Effector memory CD4-positive, alpha-beta T cell (primary cell): ENCODE measurements around the gene SP5.
"Not testable (repeated sequence)": the region's sequence is repeated elsewhere in the genome, so short reads cannot be mapped to it uniquely, and the experiment has no call there.

Source experiments
- DNase-seq, 3 donors: peaks; one replicate each; pipeline ENCODE4 v3.0.0-alpha.2; 2020
- H3K27ac ChIP-seq: 2 replicates; pipeline ENCODE4 v1.7.0; 2013; ENCODE audit warnings: mild to moderate bottlenecking, low read length, moderate library complexity; ENCODE audit not compliant: insufficient read depth, poor library complexity, severe bottlenecking
- H3K27me3 ChIP-seq: replicated peaks from 2 replicates; pipeline ENCODE4 v1.7.0; 2013; ENCODE audit warnings: mild to moderate bottlenecking, low read length; ENCODE audit not compliant: insufficient read depth, control insufficient read depth, poor library complexity, severe bottlenecking
- H3K36me3 ChIP-seq: 2 replicates; pipeline ENCODE4 v1.7.0; 2013; ENCODE audit warnings: mild to moderate bottlenecking, low read length, moderate library complexity; ENCODE audit not compliant: control insufficient read depth, insufficient read depth
- H3K4me1 ChIP-seq: 2 replicates; pipeline ENCODE4 v1.7.0; 2013; ENCODE audit warnings: low read length, mild to moderate bottlenecking; ENCODE audit not compliant: control insufficient read depth, insufficient read depth, poor library complexity, severe bottlenecking
- H3K4me3 ChIP-seq: 2 replicates; pipeline ENCODE4 v1.7.0; 2013; ENCODE audit warnings: low read length, low read depth, mild to moderate bottlenecking; ENCODE audit not compliant: insufficient read depth, poor library complexity, severe bottlenecking
- H3K9me3 ChIP-seq: 2 replicates; pipeline ENCODE4 v1.7.0; 2013; ENCODE audit warnings: mild to moderate bottlenecking, low read length, moderate library complexity; ENCODE audit not compliant: control insufficient read depth
- total RNA-seq, 3 donors: gene quantifications; one replicate each; lab custom pipeline; 2026; lab: John Stamatoyannopoulos, UW

Gene SP5
- total RNA-seq: 0 to 0.17 (median 0) reads per million in 3 donors

- Histone ChIP-seq H3K27ac (no peak within 1 kb of the TSS), H3K4me1 (peaks cover 40% of the 10 kb centered on the region), H3K36me3 (no peaks in the 10 kb centered on the region), H3K9me3 (no peaks in the 10 kb centered on the region), H3K4me3 (peak within 1 kb of the TSS; percentile 54), H3K27me3 (peaks cover 73% of the 10 kb centered on the region)
- DNase-seq: peak in 2 of 3 donors; percentile 19 to 22
Measured at GRCh38 chr2:170715062-170715931, at the start of gene SP5. Gene SP5, plus strand, starts transcription at chr2:170715337. Its CDS starts 176 bp downstream, at chr2:170715513.

- Histone ChIP-seq H3K4me3 (no peak overlapping the region), H3K27ac (no peak overlapping the region), H3K4me1 (no peaks in the 10 kb centered on the region), H3K36me3 (no peaks in the 10 kb centered on the region), H3K27me3 (no peaks in the 10 kb centered on the region), H3K9me3 (no peaks in the 10 kb centered on the region)
- no peak for DNase-seq
Measured at GRCh38 chr2:170665743-170666142, 49.4 kb upstream of the SP5 start.

GRCh38 chr2:170669909-170670308 lies 45.2 kb upstream of the SP5 start:
- H3K4me3 ChIP-seq: no peak overlapping the region
- H3K27me3 ChIP-seq: no peaks in the 10 kb centered on the region
- no peak overlapping the region for H3K27ac ChIP-seq
- no peaks in the 10 kb centered on the region for H3K9me3 ChIP-seq
- H3K36me3 ChIP-seq: no peaks in the 10 kb centered on the region
- no peaks in the 10 kb centered on the region for H3K4me1 ChIP-seq
- DNase-seq: no peak

DNA sequence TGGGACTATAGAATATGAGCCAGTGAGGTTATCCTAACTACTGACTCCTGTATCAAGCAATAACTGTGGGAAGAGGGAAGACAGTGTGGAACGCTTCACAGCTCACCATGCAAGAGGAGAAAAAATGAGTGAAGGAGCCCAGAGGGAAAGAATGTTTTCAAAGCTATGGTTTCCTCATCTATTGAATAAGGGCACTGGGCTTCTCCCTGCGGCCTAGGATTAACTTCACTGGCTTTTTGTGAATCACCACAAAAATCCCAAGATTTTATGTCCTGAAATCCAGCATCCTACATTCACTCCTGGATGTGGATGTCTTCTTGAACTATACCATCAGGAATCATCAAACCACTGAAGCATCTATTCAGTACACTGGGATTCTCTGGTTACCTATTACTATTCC lies 44.5 kb upstream of the SP5 start:
- no peaks in the 10 kb centered on the region for H3K27me3 ChIP-seq
- no peak for DNase-seq
- H3K4me3 ChIP-seq: no peak overlapping the region
- no peaks in the 10 kb centered on the region for H3K9me3 ChIP-seq
- H3K27ac ChIP-seq: no peak overlapping the region
- H3K36me3 ChIP-seq: no peaks in the 10 kb centered on the region
- no peaks in the 10 kb centered on the region for H3K4me1 ChIP-seq

GRCh38 chr2:170671079-170671478 lies 44.1 kb upstream of the SP5 start:
- DNase-seq: no peak
- Histone ChIP-seq H3K4me1 (no peaks in the 10 kb centered on the region), H3K27ac (no peak overlapping the region), H3K4me3 (no peak overlapping the region), H3K9me3 (no peaks in the 10 kb centered on the region), H3K36me3 (no peaks in the 10 kb centered on the region), H3K27me3 (no peaks in the 10 kb centered on the region)

- not testable (repeated sequence) for H3K27ac ChIP-seq
Measured at GRCh38 chr2:170674282-170674681, 40.9 kb upstream of the SP5 start.

DNA sequence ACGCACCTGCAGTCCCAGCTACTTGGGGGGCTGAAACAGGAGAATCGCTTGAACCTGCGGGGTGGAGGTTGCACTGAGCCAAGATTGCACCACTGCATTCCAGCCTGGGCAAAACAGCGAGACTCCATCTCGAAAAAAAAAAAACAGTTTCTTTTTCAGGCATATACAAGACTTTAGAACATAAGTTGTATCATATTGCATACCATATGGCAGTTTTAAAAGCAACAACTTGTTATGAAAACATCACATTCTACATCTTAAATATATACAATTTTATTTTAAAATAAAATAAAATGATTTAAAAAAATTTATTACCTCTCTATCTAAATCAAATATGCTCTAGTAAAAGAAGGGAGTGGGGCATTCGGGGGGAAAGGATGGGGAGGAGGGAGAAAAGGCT lies 39.4 kb upstream of the SP5 start:
- no peaks in the 10 kb centered on the region for H3K27me3 ChIP-seq
- no peaks in the 10 kb centered on the region for H3K4me1 ChIP-seq
- no peaks in the 10 kb centered on the region for H3K9me3 ChIP-seq
- H3K27ac ChIP-seq: no peak overlapping the region
- no peak for DNase-seq
- no peak overlapping the region for H3K4me3 ChIP-seq
- H3K36me3 ChIP-seq: no peaks in the 10 kb centered on the region

More at GRCh38 chr2:170674282-170674681, 40.9 kb upstream of the SP5 start:
- not testable (repeated sequence) for H3K4me3 ChIP-seq, H3K4me1 ChIP-seq, H3K9me3 ChIP-seq, H3K27me3 ChIP-seq, H3K36me3 ChIP-seq, DNase-seq

GRCh38 chr2:170679607-170680079 lies 35.5 kb upstream of the SP5 start:
- Histone ChIP-seq H3K4me1 (no peaks in the 10 kb centered on the region), H3K27me3 (no peaks in the 10 kb centered on the region), H3K27ac (no peak overlapping the region), H3K36me3 (no peaks in the 10 kb centered on the region), H3K4me3 (no peak overlapping the region), H3K9me3 (no peaks in the 10 kb centered on the region)
- no peak for DNase-seq

DNA sequence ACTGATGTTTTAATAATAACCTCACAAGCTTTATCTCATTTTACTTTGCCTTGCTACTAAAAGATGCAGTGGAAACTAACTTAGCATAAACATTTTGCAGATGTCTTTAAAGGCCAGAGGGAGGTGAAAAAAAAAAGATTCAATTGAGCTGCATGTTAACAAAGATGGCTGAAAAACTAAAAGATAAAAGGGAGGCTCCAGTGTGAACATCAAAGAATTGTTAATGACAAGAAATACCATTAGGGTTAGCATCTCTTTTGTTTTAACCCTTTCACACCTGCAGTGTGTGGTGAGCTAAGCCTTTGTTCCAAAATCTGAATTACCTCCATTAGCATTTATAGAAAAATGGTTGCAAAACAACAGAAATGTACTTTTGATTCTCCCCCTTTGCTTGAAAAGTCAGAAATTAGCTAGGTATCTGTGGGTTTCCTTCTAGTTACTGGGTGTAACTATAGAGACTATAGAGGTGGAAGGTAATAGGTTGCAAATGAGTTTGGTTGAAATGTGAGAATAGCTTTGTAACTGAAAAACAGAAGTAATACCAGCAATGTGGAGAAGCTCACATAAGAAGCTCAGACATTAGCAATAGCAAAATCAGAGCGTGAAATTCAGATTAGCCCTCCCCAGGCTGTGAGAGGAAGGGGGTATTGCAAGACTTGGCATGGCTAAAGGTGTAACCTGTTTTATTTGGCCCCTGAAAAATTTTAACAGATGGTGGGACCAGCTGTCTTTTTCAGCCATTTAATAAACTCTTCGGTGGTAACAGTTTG lies 34.8 kb upstream of the SP5 start:
- no peak for DNase-seq
- no peaks in the 10 kb centered on the region for H3K27me3 ChIP-seq
- H3K36me3 ChIP-seq: no peaks in the 10 kb centered on the region
- H3K4me1 ChIP-seq: no peaks in the 10 kb centered on the region
- H3K4me3 ChIP-seq: no peak overlapping the region
- no peak overlapping the region for H3K27ac ChIP-seq
- H3K9me3 ChIP-seq: no peaks in the 10 kb centered on the region

- Histone ChIP-seq H3K36me3 (no peaks in the 10 kb centered on the region), H3K27me3 (no peaks in the 10 kb centered on the region), H3K9me3 (no peaks in the 10 kb centered on the region), H3K4me3 (no peak overlapping the region), H3K27ac (no peak overlapping the region), H3K4me1 (no peaks in the 10 kb centered on the region)
- no peak for DNase-seq
Measured at GRCh38 chr2:170681311-170681710, 33.8 kb upstream of the SP5 start.
